Activated CD4-positive, alpha-beta T cell treated with anti-CD3 and anti-CD28 coated beads, Interleukin-2, amount 10 ng/mL, durations not matched to agents 7 days and 5 days (primary cell): ENCODE data around the gene ICAM2. TPM values are rescaled to one million over a fixed set of nuclear protein-coding genes. Genes with fewer than 3 reads are reported as not detected.
A peak's percentile ranks its signal among the peaks of the same experiment; 100 is the strongest.

Experiments
- CTCF ChIA-PET: fragments of 350-600 bp; sonication (Branson Sonifier 250); formaldehyde crosslinking; loops from one replicate; lab custom pipeline; 2021; ENCODE audit warnings: antibody characterized with exemption; lab: Charles Lee
- POLR2A ChIA-PET: fragments of 350-600 bp; sonication (Branson Sonifier 250); formaldehyde crosslinking; loops from one replicate; lab custom pipeline; 2021; ENCODE audit warnings: antibody characterized with exemption; lab: Charles Lee
- DNase-seq: peaks from one replicate; pipeline ENCODE4 v3.0.0-alpha.2; 2020
- H3K27ac Mint-ChIP-seq: one replicate; pipeline ENCODE4 v1.8.0; 2021; ENCODE audit warnings: mild to moderate bottlenecking, moderate library complexity, mixed read lengths
- H3K27me3 Mint-ChIP-seq: one replicate; pipeline ENCODE4 v1.8.0; 2021; ENCODE audit warnings: mixed read lengths
- H3K36me3 Mint-ChIP-seq: one replicate; pipeline ENCODE4 v1.8.0; 2021; ENCODE audit warnings: low read depth, mixed read lengths
- H3K4me1 Mint-ChIP-seq: one replicate; pipeline ENCODE4 v1.8.0; 2021; ENCODE audit warnings: mixed read lengths
- H3K4me3 Mint-ChIP-seq: one replicate; pipeline ENCODE4 v1.8.0; 2021; ENCODE audit warnings: mild to moderate bottlenecking, moderate library complexity, mixed read lengths
- H3K9me3 Mint-ChIP-seq: one replicate; pipeline ENCODE4 v1.8.0; 2021; ENCODE audit warnings: mixed read lengths
- total RNA-seq, 2 experiments: library from RNA; stranded (reverse); gene quantifications; one replicate each; pipeline ENCODE4 v1.2.3, GENCODE V29; 2021

Gene ICAM2
- total RNA-seq, 2 experiments from 2014 or later: 113 to 116 TPM

GRCh38 chr17:63998721-63999679 is 21.4 kb downstream of the ICAM2 start:
- Mint-ChIP-seq H3K27me3 (peaks cover 9% of the 10 kb centered on the region), H3K4me1 (peaks cover 54% of the 10 kb centered on the region), H3K27ac (peak overlapping the region; percentile 64), H3K4me3 (peak overlapping the region; percentile 85), H3K36me3 (peaks cover 14% of the 10 kb centered on the region), H3K9me3 (no peaks in the 10 kb centered on the region)
- POLR2A ChIA-PET: no interaction called here
- CTCF ChIA-PET: interaction anchor here (0.6 to 1.6 kb wide), 7 partner anchors 8 to 498 kb away, joined by 3 to 6 read pairs (median 5); partner anchors contain the start of genes ICAM2 and POLG2
- DNase-seq: no peak

GRCh38 chr17:63998050-63998720 is 22.2 kb downstream of the ICAM2 start, which contains the start of gene PRR29:
Gene PRR29, plus strand, starts transcription at chr17:63998351. Its CDS starts 14 bp downstream, at chr17:63998365.
- Mint-ChIP-seq H3K27ac (peak within 1 kb of the TSS; percentile 77), H3K4me3 (peak within 1 kb of the TSS; percentile 85), H3K27me3 (peaks cover 9% of the 10 kb centered on the region), H3K4me1 (peaks cover 61% of the 10 kb centered on the region), H3K9me3 (no peaks in the 10 kb centered on the region), H3K36me3 (peaks cover 6% of the 10 kb centered on the region)
- ChIA-PET POLR2A (no interaction called here), CTCF (interaction anchor here (0.6 to 1.4 kb wide), 4 partner anchors 20 to 499 kb away, joined by 3 to 5 read pairs (median 4); partner anchors contain the start of genes ICAM2 and POLG2)
- peak; percentile 78 for DNase-seq

- Mint-ChIP-seq H3K9me3 (no peaks in the 10 kb centered on the region), H3K27ac (no peak overlapping the region), H3K4me1 (peaks cover 65% of the 10 kb centered on the region), H3K36me3 (peaks cover 7% of the 10 kb centered on the region), H3K27me3 (peaks cover 11% of the 10 kb centered on the region), H3K4me3 (peak overlapping the region; percentile 85)
- ChIA-PET POLR2A (interaction anchor here (1.0 kb wide), 1 partner anchor 23 kb away, joined by 5 read pairs; the partner anchor contains the start of gene ICAM2), CTCF (interaction anchor here (0.6 to 1.4 kb wide), 4 partner anchors 10 to 769 kb away, joined by 3 to 5 read pairs (median 3); no protein-coding TSS in a partner anchor)
- DNase-seq: no peak
Observed at GRCh38 chr17:63997341-63998048, 22.9 kb downstream of the ICAM2 start.

GRCh38 chr17:63996430-63997182 is 23.8 kb downstream of the ICAM2 start:
- no peak overlapping the region for H3K4me3 Mint-ChIP-seq

GRCh38 chr17:63995626-63996025 is 24.8 kb downstream of the ICAM2 start:
- peaks cover 19% of the 10 kb centered on the region for H3K27me3 Mint-ChIP-seq
- peaks cover 4% of the 10 kb centered on the region for H3K36me3 Mint-ChIP-seq
- H3K9me3 Mint-ChIP-seq: no peaks in the 10 kb centered on the region
- H3K27ac Mint-ChIP-seq: peak overlapping the region; percentile 54
- H3K4me1 Mint-ChIP-seq: peaks cover 81% of the 10 kb centered on the region
- CTCF ChIA-PET: interaction anchor here (0.6 to 1.2 kb wide), 3 partner anchors 49 to 83 kb away, joined by 4 to 6 read pairs (median 5); no protein-coding TSS in a partner anchor
- POLR2A ChIA-PET: no interaction called here
- H3K4me3 Mint-ChIP-seq: no peak overlapping the region
- DNase-seq: no peak

More at GRCh38 chr17:63996430-63997182, 23.8 kb downstream of the ICAM2 start:
- Mint-ChIP-seq H3K36me3 (peaks cover 7% of the 10 kb centered on the region), H3K27ac (no peak overlapping the region), H3K9me3 (no peaks in the 10 kb centered on the region), H3K27me3 (peaks cover 17% of the 10 kb centered on the region), H3K4me1 (peaks cover 74% of the 10 kb centered on the region)
- no peak for DNase-seq
- POLR2A ChIA-PET: interaction anchor here (0.6 to 1.0 kb wide), 2 partner anchors 24 to 26 kb away, joined by 5 read pairs; partner anchors contain the start of gene ICAM2
- CTCF ChIA-PET: interaction anchor here (0.7 to 1.0 kb wide), 3 partner anchors 9 to 11 kb away, joined by 3 read pairs; no protein-coding TSS in a partner anchor

- peaks cover 2% of the 10 kb centered on the region for H3K36me3 Mint-ChIP-seq
- no peaks in the 10 kb centered on the region for H3K9me3 Mint-ChIP-seq
- H3K27me3 Mint-ChIP-seq: peaks cover 19% of the 10 kb centered on the region
- no peak overlapping the region for H3K4me3 Mint-ChIP-seq
- peak; percentile 41 for DNase-seq
- H3K4me1 Mint-ChIP-seq: peaks cover 75% of the 10 kb centered on the region
- H3K27ac Mint-ChIP-seq: peak overlapping the region; percentile 85
- POLR2A ChIA-PET: no interaction called here
- CTCF ChIA-PET: interaction anchor here (0.6 to 2.4 kb wide), 8 partner anchors 18 to 140 kb away, joined by 3 to 14 read pairs (median 4); partner anchors contain the start of genes GH1 and ICAM2
Observed at GRCh38 chr17:63993368-63993985, 27.0 kb downstream of the ICAM2 start.

GRCh38 chr17:63991611-63992010 is 28.8 kb downstream of the ICAM2 start:
- peaks cover 2% of the 10 kb centered on the region for H3K36me3 Mint-ChIP-seq
- CTCF ChIA-PET: interaction anchor here (0.6 to 1.8 kb wide), 3 partner anchors 10 to 78 kb away, joined by 3 to 4 read pairs (median 4); no protein-coding TSS in a partner anchor
- DNase-seq: no peak
- peaks cover 65% of the 10 kb centered on the region for H3K4me1 Mint-ChIP-seq
- H3K27me3 Mint-ChIP-seq: peaks cover 16% of the 10 kb centered on the region
- POLR2A ChIA-PET: no interaction called here
- H3K9me3 Mint-ChIP-seq: no peaks in the 10 kb centered on the region
- no peak overlapping the region for H3K27ac Mint-ChIP-seq
- no peak overlapping the region for H3K4me3 Mint-ChIP-seq

GRCh38 chr17:63989622-63990345 is 30.6 kb downstream of the ICAM2 start:
- no peak overlapping the region for H3K4me3 Mint-ChIP-seq
- peaks cover 10% of the 10 kb centered on the region for H3K27me3 Mint-ChIP-seq
- CTCF ChIA-PET: interaction anchor here (0.6 to 1.8 kb wide), 15 partner anchors 9 to 86 kb away, joined by 3 to 9 read pairs (median 4); partner anchors contain the start of gene GH1
- no peak for DNase-seq
- POLR2A ChIA-PET: no interaction called here
- H3K4me1 Mint-ChIP-seq: peaks cover 68% of the 10 kb centered on the region
- H3K36me3 Mint-ChIP-seq: peaks cover 2% of the 10 kb centered on the region
- no peaks in the 10 kb centered on the region for H3K9me3 Mint-ChIP-seq
- no peak overlapping the region for H3K27ac Mint-ChIP-seq

GRCh38 chr17:63988741-63989621 is 31.5 kb downstream of the ICAM2 start:
- ChIA-PET CTCF (interaction anchor here (0.7 to 1.9 kb wide), 4 partner anchors 10 to 86 kb away, joined by 3 to 5 read pairs (median 4); no protein-coding TSS in a partner anchor), POLR2A (no interaction called here)
- H3K27ac Mint-ChIP-seq: no peak overlapping the region
- peaks cover 10% of the 10 kb centered on the region for H3K27me3 Mint-ChIP-seq
- H3K4me3 Mint-ChIP-seq: no peak overlapping the region
- peaks cover 2% of the 10 kb centered on the region for H3K36me3 Mint-ChIP-seq
- peaks cover 69% of the 10 kb centered on the region for H3K4me1 Mint-ChIP-seq
- no peaks in the 10 kb centered on the region for H3K9me3 Mint-ChIP-seq
- no peak for DNase-seq

GRCh38 chr17:63988127-63988478 is 32.3 kb downstream of the ICAM2 start:
- ChIA-PET POLR2A (no interaction called here), CTCF (interaction anchor here (0.8 to 1.9 kb wide), 2 partner anchors 9 to 69 kb away, joined by 3 to 5 read pairs; no protein-coding TSS in a partner anchor)
- H3K4me1 Mint-ChIP-seq: peaks cover 62% of the 10 kb centered on the region
- peaks cover 10% of the 10 kb centered on the region for H3K27me3 Mint-ChIP-seq
- H3K4me3 Mint-ChIP-seq: no peak overlapping the region
- no peak overlapping the region for H3K27ac Mint-ChIP-seq
- no peak for DNase-seq
- H3K36me3 Mint-ChIP-seq: peaks cover 2% of the 10 kb centered on the region
- H3K9me3 Mint-ChIP-seq: no peaks in the 10 kb centered on the region
